Hematopoietic multipotent progenitor cell treated with erythropoietin and hydrocortisone succinate and interleukin-3 and kit ligand, for 6 days (in vitro differentiated cells): ENCODE data around the gene ITGB8.

Experiments
- DNase-seq: peaks from one replicate; pipeline ENCODE4 v3.0.0-alpha.2; 2015

Gene ITGB8

DNA sequence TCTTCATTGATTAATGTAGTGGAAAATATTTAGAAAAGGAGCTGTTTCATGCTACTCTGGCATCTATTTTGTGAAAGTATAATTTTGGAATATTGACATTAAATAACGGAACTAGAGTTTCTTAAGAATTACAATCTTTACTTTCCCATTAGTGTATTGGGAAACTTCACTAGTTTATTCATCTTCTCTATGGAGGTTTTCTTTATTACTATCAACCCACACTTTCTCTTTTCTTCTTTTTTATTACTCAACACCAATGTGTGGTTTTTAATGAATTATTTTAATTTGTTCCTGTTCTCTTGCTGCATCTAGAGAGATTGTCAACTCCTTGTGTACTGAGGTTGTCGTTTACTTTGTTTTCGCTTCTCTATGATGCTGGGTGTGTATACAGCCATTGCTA, 20.4 kb upstream of the ITGB8 start:
- DNase-seq = no peak

- peak; percentile 80 for DNase-seq
Measured at GRCh38 chr7:20310963-20311742, 19.5 kb upstream of the ITGB8 start.

DNA sequence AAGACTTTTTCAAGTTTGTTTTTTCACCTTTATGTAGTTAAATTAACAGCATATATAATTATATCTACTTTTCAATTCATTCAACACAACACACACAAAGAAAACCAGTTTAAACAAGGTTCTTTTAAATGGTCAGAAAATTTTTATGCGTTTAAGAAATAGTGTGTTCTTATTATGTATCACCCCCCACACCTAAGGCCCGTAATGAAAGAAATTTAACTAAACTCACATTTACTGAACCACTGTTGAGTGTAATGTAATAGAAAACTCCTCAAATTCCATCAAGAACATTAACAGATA, 19.0 kb upstream of the ITGB8 start:
- DNase-seq = no peak

DNA sequence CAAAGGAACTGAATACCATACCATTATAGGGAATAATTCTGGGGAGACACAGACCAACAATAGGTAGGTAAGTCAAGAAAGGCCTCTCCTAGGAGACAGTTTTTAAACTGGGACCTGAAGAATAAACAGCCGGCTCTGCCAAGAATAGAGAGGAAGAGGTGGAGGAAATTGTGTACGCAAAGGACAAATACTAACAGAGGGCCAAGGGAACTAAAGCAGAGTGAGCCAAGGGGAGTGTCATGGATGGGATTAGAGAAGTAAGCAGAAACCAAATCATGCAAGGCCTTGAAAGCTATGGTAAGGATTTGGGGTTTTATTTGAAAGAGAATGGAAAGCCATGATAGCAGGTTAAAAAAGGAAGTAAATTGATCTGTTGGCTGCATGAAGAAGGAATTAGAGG, 18.1 kb upstream of the ITGB8 start:
- DNase-seq = no peak

DNA sequence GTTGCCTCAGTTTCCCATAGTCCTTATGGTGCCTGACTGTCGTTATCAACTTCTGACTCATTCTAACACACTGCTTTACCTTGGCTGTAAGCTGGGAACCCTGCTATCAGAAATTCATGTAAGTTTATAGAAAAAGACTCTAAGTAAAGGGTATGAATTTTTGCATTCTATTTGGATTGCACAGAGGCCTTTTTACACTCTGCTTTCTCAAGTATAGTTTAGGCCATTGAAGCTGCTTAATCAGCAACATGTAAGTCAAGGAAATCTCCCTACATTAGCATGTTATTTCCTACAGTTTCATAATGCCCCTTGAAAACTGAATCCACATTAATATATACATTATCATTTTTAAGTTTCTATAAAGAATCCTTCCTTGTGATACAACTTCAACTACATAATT, 17.1 kb upstream of the ITGB8 start:
- DNase-seq = no peak

DNA sequence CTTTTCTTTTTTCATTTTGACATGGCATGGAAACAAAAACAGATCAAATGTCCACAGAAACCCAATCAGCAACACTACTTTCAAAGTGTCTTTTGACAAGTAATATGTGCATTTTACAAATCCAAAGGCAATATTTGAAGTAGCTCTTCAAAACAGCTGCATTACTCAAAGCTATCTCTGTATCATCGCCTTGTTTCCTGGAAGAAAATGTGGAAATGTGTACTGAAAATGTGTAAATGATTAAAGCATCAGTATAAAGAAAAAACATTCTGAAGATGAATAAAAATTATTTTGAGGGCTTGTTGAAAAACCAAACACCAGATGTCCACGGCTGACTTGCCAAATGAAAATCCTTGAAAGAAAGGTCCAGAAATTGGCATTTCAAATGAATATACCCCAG, 16.5 kb upstream of the ITGB8 start:
- no peak for DNase-seq

DNA sequence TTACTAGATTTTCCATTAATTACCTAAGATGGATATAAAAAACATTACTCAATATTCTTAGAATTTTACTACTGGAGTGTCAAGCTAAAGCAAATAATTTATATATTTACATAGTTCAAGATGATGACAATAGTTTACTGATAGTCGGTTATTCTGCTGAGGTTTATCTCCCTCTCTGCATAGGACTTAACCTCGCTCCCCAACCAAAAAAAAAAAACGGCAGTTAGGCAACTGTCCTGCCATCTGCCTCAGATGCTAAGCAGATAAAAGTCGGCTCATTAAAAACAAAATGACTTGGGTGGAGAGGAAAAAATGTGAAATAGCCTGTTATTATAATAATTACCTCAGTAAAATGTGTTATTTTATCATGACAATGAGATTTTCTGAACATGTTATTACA, 14.0 kb upstream of the ITGB8 start:
- DNase-seq = peak; percentile 63

- no peak for DNase-seq
Measured at GRCh38 chr7:20317413-20317812, 13.3 kb upstream of the ITGB8 start.

DNA sequence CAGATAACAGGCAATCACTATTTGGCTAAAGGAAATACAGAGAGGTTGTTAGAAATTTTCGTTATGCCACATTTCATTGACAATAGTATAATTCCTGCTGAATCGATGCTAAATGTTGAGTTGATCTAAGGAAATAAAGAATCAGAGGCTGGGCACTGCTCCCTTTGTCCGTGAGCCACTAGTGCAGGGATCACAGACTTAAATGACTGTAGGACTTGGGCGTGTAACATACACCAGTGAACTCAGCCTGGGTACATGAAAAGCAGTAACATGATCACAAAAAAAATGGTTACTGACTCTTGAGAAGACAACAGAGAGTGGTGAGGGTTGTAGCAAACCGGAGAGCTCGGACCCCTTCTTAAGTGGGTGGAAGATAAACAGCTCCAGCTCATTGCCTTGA, 11.8 kb upstream of the ITGB8 start:
- peak; percentile 21 for DNase-seq

GRCh38 chr7:20320322-20320721, 10.4 kb upstream of the ITGB8 start:
- no peak for DNase-seq

GRCh38 chr7:20320786-20321185, 9.9 kb upstream of the ITGB8 start:
- DNase-seq = no peak

DNA sequence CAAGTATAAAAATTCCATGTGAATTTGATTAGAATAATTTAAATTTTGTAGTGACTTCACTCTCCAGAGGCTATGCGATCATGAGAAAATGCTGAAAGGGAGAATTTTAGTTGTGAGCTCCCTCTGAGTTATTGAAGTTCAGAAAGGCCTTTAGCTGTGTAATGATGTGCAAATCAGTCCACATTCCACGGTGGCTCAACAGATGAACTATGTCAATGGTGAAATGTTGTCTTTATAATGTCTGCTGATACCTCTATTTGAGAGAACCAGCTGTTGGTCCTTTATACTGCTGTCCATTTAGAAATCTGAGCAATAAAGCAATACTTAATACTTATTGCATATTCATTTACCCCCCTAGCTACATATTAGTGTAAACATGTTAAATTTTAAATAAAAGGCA, 7.1 kb upstream of the ITGB8 start:
- DNase-seq = no peak

- no peak for DNase-seq
Measured at GRCh38 chr7:20326342-20326741, 4.4 kb upstream of the ITGB8 start.

GRCh38 chr7:20327055-20327454, 3.6 kb upstream of the ITGB8 start:
- DNase-seq = no peak

- DNase-seq = no peak
Measured at GRCh38 chr7:20328027-20328426, 2.7 kb upstream of the ITGB8 start.

GRCh38 chr7:20328692-20329091, 2.0 kb upstream of the ITGB8 start:
- no peak for DNase-seq

DNA sequence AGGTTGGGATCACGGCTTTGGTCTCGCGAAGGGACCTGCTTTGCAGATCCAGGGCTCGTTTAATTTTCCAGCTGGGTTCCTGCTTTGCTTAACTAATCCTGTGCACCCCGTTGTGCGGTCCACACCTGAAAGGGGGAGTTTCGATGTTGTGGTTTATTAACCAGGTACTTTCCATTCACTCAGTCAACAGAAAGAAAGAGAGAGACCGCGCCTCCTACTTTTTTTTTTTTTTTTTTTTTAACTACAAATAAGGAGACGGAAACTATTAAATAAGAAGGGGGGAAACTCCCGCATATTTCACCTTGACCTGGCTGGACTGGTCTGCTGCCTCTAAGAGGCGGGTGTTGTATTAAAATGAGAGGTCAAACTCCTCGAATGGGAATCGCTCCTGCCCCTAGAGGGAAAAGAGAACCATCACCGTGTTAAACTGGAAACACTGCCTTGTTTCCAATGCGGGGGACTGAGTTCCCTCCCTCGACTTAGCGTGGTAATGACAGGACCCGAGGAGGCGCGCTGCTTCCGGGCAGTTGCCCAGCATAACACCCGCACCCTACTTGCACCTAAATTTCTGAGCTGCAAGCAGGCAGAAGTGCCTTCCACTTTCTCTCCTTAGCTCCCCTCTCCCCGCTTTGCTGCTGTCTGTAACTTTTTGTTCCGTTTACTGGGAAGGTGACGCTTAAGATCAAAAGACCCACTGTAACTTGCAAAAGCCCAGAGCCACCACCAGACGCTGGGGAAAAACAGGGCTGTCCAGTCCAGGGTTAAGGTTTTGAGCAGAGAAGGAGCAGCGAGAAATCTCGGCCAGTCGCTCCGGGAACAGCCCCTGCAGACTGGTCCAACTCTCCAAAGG, 1.1 kb upstream of the ITGB8 start:
- DNase-seq = peak; percentile 72

- DNase-seq = peak; percentile 54
Measured at GRCh38 chr7:20330928-20331909, 519 bp downstream of the ITGB8 start.

DNA sequence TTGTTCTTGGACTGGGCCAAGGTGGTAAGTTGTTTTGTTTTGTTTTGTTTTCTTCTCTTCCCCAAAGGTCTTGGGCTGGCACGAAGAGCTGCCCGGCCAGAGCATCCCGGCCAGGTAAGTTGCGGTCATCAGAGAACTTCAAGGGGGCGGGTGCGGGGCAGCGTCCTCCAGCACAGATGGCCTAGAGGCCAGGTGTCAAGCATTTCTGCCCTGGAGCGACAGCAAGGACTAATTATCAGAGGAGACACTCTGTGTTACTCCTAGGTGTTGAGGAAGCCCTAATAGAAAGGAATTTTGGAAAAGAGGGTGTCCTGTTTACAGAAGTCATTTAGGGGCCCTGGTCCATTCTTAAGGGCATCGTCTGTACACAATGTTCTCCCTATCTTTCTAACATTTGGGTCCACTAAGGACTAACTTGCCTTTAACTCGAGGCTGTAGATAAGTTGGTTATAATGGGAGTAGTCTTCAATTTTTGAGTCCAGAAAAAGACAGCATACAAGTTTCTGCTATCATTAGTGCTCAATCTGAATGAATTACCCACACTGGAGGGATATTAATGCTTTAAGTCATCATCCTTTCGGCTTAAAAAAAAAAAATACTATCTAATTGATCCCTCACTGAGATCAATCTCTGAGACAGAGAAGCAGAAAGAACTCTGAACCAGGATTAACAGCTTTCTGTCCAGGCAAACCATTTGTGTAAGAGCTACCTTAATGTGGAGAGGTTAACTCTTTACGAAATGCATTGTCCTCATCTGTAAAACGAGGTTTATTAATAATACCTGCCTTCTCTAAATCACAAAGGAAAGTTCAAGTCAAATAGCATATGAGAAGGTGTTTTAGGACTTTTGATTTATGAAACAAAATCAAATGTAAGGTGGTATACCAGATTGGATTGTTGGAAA, 1.5 kb downstream of the ITGB8 start:
- DNase-seq = no peak

- no peak for DNase-seq
Measured at GRCh38 chr7:20338285-20338684, 7.6 kb downstream of the ITGB8 start.

- DNase-seq = no peak
Measured at GRCh38 chr7:20340839-20341238, 10.1 kb downstream of the ITGB8 start.

DNA sequence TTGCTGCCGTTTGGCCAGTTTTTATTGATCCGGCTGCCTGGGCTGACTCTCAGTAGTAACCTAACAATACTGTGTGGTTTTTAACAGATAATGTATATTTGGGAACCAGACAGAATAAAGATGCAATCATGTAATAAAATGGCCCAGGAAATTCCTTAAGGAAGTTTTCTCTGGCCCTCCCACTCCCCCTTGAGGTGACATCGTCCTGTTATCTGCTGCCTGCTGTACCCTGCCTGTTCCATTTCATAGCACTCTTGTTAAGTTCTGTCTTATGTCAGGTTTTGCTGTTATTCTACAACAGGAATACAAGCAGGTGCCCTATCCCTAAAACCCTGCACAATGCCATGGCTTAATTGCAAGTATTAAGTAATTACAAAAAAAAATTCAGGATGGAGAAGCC, 12.5 kb downstream of the ITGB8 start:
- no peak for DNase-seq
